HepG2 (cell line): ENCODE data around the gene ADIPOR2. TPM values are rescaled to one million over a fixed set of nuclear protein-coding genes. Genes with fewer than 3 reads are reported as not detected.

ENCODE experiments used
- ATAC-seq: fragments of 200-7000 bp; cut with Tn5 transposase; 3 replicates; pipeline ENCODE4 v1.9.1; 2020; ENCODE audit warnings: mild to moderate bottlenecking, moderate library complexity
- BruUV-seq: library from RNA; stranded (reverse); fragments of 400-500 nt; replicated peaks from 2 replicates; lab custom pipeline; 2021; lab: Mats Ljungman, UMichigan
- CTCF ChIA-PET: fragments of 300-600 bp; formaldehyde crosslinking; extraction: SDS; loops from one replicate; lab custom pipeline; 2021; ENCODE audit warnings: low total read pairs, inconsistent platforms, low intra/inter-chr PET ratio; lab: Yijun Ruan, JAX
- POLR2A ChIA-PET: fragments of 350-600 bp; sonication (Branson Sonifier 250); formaldehyde crosslinking; loops from one replicate; lab custom pipeline; 2020; ENCODE audit warnings: antibody characterized with exemption, inconsistent platforms; lab: Yijun Ruan, JAX
- DNase-seq: peaks from one replicate; pipeline ENCODE4 v3.0.0-alpha.2; 2015; ENCODE audit warnings: low spot score
- FAIRE-seq: peaks from 3 replicates; lab custom pipeline; 2011; peaks lifted over from hg19 to GRCh38; lab: Jason Lieb, UNC
- H2AFZ ChIP-seq: one replicate; pipeline ENCODE4 v1.6.1; 2011; ENCODE audit warnings: low read length, inconsistent platforms
- H3K27ac ChIP-seq: fragments of 300-600 bp; 3 replicates; pipeline ENCODE4 v1.8.0; 2011; ENCODE audit warnings: mixed run types, mild to moderate bottlenecking, mixed read lengths, low read length, inconsistent platforms; ENCODE audit not compliant: insufficient read depth; ENCODE audit errors: extremely low read length
- H3K27me3 ChIP-seq, 2 experiments: fragments of 200-600 bp in 1 of 2; 2 replicates in 1 of 2; 3 replicates in 1 of 2; pipeline versions ENCODE4 v1.6.0 to v1.8.0; 2011; ENCODE audit warnings: low read length in 2 of 2, mild to moderate bottlenecking in 2 of 2, moderate library complexity in 2 of 2, inconsistent platforms in 1 of 2; ENCODE audit not compliant: insufficient read depth in 2 of 2, control insufficient read depth in 1 of 2
- H3K36me3 ChIP-seq, 2 experiments: fragments of 200-600 bp in 1 of 2; replicated peaks in 1 of 2; 2 replicates in 1 of 2; 3 replicates in 1 of 2; pipeline versions ENCODE4 v1.5.1 to v1.8.0; 2011; ENCODE audit warnings: low read length in 2 of 2, inconsistent platforms in 1 of 2; ENCODE audit not compliant: insufficient read depth in 2 of 2, control insufficient read depth in 1 of 2
- H3K4me1 ChIP-seq: 2 replicates; pipeline ENCODE4 v1.5.1; 2012; ENCODE audit warnings: low read length, inconsistent platforms; ENCODE audit not compliant: insufficient read depth
- H3K4me2 ChIP-seq: 2 replicates; pipeline ENCODE4 v1.6.0; 2011; ENCODE audit warnings: low read depth, low read length, inconsistent platforms
- H3K4me3 ChIP-seq, 3 experiments: fragments of 200-600 bp in 1 of 3; sonication (generic), shearing (Covaris generic) in 1 of 3; replicated peaks in 1 of 3; 2 replicates each; pipeline ENCODE4 v1.5.1; 2011 to 2016; ENCODE audit warnings: low read length in 3 of 3, inconsistent platforms in 2 of 3, low read depth in 2 of 3, mild to moderate bottlenecking in 2 of 3, control low read depth in 1 of 3, mixed read lengths in 1 of 3; ENCODE audit not compliant: insufficient read depth in 1 of 3
- H3K79me2 ChIP-seq: one replicate; pipeline ENCODE4 v1.6.1; 2011; ENCODE audit warnings: low read length, inconsistent platforms; ENCODE audit not compliant: insufficient read depth
- H3K9ac ChIP-seq: 2 replicates; pipeline ENCODE4 v1.6.0; 2011; ENCODE audit warnings: mild to moderate bottlenecking, low read depth, low read length, inconsistent platforms; ENCODE audit not compliant: insufficient read depth
- H3K9me3 ChIP-seq: 2 replicates; pipeline ENCODE4 v1.5.1; 2012; ENCODE audit warnings: mild to moderate bottlenecking, low read length
- H4K20me1 ChIP-seq: 2 replicates; pipeline ENCODE4 v1.6.0; 2011; ENCODE audit warnings: inconsistent platforms, mild to moderate bottlenecking, low read length, moderate library complexity; ENCODE audit not compliant: insufficient read depth
- ERF ChIP-seq: IDR thresholded peaks from 2 replicates; pipeline ENCODE4 v1.6.1; 2018; ENCODE audit warnings: missing biosample characterization, missing genetic modification reagents
- FOSL2 ChIP-seq: sonication (generic); formaldehyde crosslinking; IDR thresholded peaks from 2 replicates; pipeline ENCODE4 v1.4.0; 2020; ENCODE audit warnings: missing genetic modification reagents
- MIXL1 ChIP-seq: IDR thresholded peaks from 2 replicates; pipeline ENCODE4 v1.6.1; 2016
- NR2F6 ChIP-seq, 2 experiments: IDR thresholded peaks; 2 replicates each; pipeline ENCODE4 v1.6.1; 2016; ENCODE audit warnings: antibody characterized with exemption in 1 of 2, mild to moderate bottlenecking in 1 of 2
- PAX8 ChIP-seq: sonication (generic); formaldehyde crosslinking; IDR thresholded peaks from 2 replicates; pipeline ENCODE4 v1.8.0; 2022; ENCODE audit warnings: mild to moderate bottlenecking, missing genetic modification reagents, borderline replicate concordance
- SALL1 ChIP-seq: sonication (generic); formaldehyde crosslinking; IDR thresholded peaks from 2 replicates; pipeline ENCODE4 v1.8.0; 2022; ENCODE audit warnings: mild to moderate bottlenecking, missing genetic modification reagents
- SP5 ChIP-seq: IDR thresholded peaks from 2 replicates; pipeline ENCODE4 v1.6.1; 2016; ENCODE audit warnings: low read depth, borderline replicate concordance
- ZNF253 ChIP-seq: sonication (generic); formaldehyde crosslinking; IDR thresholded peaks from 2 replicates; pipeline ENCODE4 v1.8.0; 2022; ENCODE audit warnings: mild to moderate bottlenecking, missing genetic modification reagents, borderline replicate concordance
- ZSCAN9 ChIP-seq: IDR thresholded peaks from 2 replicates; pipeline ENCODE4 v1.6.1; 2016; ENCODE audit warnings: borderline replicate concordance
- WGBS: methylation state at CpG from one replicate; pipeline ENCODE4 v1.1.6; 2017; ENCODE audit warnings: low lambda C conversion rate; 5-methylcytosine and 5-hydroxymethylcytosine counted together
- in situ Hi-C: cut with HindIII; loops from 2 replicates; pipeline ENCODE4 v1.10.0; 2017; ENCODE audit warnings: low pct_unique_long_range_greater_than_20kb; ENCODE audit not compliant: extremely low pct_ligation_motif_present
- intact Hi-C: fragments of 100-400 bp; cut with micrococcal nuclease; formaldehyde crosslinking; loops from one replicate; pipeline ENCODE4 v1.10.0; 2022; ENCODE audit not compliant: unreplicated experiment
- polyA plus RNA-seq, 8 experiments: library from polyadenylated mRNA; depleted of rRNA in 3 of 8; stranded (reverse) in 7 of 8; unstranded in 1 of 8; fragments of >200 nt; fragmentation: Illumina TruSeq in 4 of 8; extraction: Trizol in 4 of 8; gene quantifications; 2 replicates each; pipeline versions ENCODE4 v1.2.1 to v1.2.3, GENCODE V29; 2011 to 2016; ENCODE audit warnings: low read depth in 4 of 8, missing spikeins in 1 of 8, mixed read lengths in 1 of 8; ENCODE audit not compliant: insufficient read depth in 1 of 8
- total RNA-seq, 5 experiments: library from RNA; depleted of rRNA; stranded (reverse); fragments of >200 nt; fragmentation: Illumina TruSeq; extraction: Trizol; gene quantifications; 2 replicates each; pipeline ENCODE4 v1.2.3, GENCODE V29; 2016; ENCODE audit warnings: low read depth in 1 of 5
- TF ChIP-seq, protein P1 (sequence below): sonication (generic); formaldehyde crosslinking; IDR thresholded peaks from 2 replicates; pipeline ENCODE4 v1.8.1; 2023; ENCODE audit warnings: mild to moderate bottlenecking, inconsistent platforms, moderate library complexity, missing genetic modification reagents, borderline replicate concordance
- TF ChIP-seq, protein P2 (sequence below): sonication (generic); formaldehyde crosslinking; IDR thresholded peaks from 2 replicates; pipeline ENCODE4 v1.4.0; 2020; ENCODE audit warnings: mild to moderate bottlenecking, low read depth, missing genetic modification reagents

ADIPOR2 gene
- total and polyA plus RNA-seq, 2 of the 13 experiments (the other 11 are each of a cell fraction or from before 2014, with no cell fraction given): 35.2 to 52.2 TPM

DNA sequence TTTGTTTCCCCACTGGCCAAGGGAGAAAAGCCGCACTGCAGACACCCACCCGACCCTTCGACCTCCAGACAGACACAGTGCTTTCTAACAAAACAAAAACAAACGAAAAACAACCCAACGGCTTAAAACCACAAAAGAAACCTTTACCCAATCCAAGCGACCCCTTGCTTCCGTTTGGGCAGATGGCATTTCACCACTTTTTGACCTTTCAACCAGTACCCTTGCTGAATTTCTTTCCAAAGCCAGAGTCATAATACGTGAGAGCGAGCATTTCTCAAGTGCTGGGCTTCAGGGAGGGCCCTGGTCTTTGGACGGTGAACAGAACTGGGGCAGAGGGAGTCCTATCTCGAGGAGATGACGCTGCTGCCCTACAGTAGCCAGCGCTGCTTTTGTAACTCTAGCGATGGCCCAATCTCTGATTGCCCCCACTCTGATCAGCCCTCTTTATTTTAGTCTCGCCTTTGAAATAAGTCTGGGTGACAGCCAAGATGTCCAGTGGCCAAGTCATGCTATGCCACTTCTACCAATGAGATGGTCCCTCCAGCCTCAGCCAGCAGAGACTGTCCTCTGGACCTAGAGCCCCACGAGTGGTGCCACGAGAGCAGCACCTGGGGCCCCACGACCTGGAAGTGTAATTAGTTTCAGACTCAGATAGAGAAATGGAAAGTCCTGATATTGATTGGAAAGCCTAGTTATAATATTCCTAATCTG lies 21.9 kb upstream of the ADIPOR2 start (continued):
- TF ChIP-seq PAX8 (CRISPR knock-in tag) (no peak), ZNF253 (CRISPR knock-in tag) (no peak), ERF (CRISPR knock-in tag) (peak; percentile 84), SP5 (CRISPR knock-in tag) (no peak), ZSCAN9 (CRISPR knock-in tag) (peak; percentile 46; the same call in 1 of the 2 replicates)
- TF ChIP-seq, protein P1, sequence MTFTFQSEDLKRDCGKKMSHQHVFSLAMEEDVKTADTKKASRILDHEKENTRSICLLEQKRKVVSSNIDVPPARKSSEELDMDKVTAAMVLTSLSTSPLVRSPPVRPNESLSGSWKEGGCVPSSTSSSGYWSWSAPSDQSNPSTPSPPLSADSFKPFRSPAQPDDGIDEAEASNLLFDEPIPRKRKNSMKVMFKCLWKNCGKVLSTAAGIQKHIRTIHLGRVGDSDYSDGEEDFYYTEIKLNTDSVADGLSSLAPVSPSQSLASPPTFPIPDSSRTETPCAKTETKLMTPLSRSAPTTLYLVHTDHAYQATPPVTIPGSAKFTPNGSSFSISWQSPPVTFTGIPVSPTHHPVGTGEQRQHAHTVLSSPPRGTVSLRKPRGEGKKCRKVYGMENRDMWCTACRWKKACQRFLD (CRISPR knock-in tag): no peak
- TF ChIP-seq, all 625 proteins: peak for 159

DNA sequence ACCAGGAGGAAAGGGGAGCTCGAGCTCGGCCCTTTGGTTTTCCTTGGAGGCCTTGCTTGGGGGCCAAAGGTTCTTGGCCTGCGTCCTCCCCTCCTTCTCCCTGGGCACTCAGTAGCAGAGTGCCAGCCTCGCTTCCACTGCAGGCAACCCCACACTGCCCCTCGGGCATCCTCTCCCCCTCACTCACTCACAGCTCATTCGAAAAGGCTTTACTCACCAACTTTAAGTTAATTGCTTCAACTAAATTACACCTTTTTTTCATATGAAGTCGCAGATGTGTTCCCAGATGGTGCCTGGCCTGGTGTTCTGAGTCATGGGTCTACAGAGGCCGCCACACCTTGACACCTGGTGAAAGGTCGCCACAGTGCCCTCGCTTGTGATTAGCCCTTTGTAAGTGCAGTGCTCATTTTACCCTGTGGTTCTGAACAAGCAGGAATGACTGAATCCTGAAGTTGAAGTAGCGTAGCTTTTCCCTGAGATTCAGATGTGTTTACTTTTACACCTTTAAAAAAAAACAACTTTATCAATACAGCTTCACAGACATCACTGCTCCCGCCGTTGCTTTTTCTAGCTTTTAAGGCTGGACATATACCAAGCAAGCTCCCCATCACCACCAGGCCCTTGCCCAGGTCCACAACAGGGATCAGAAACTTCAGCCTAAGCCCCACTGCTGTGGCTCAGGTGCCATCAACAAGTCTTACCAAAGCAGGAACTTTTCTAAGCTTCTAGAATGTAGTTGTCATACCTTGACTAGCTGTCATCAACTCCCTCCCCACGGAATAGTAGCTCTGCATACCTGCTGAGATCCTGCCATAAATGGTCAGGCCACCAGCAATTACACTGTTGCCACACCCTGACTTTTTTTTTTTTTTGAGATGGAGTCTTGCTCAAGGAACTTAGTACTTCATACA lies 20.3 kb upstream of the ADIPOR2 start:
- Histone ChIP-seq H3K4me1 (peaks cover 56% of the 10 kb centered on the region), H3K4me3 (no peak overlapping the region), H2AFZ (no peak overlapping the region), H3K27ac (no peak overlapping the region), H3K4me2 (peak overlapping the region; percentile 5; the same call in 1 of the 2 replicates), H3K9ac (no peak overlapping the region), H3K36me3 (no peaks in the 10 kb centered on the region), H3K9me3 (no peaks in the 10 kb centered on the region), H4K20me1 (no peaks in the 10 kb centered on the region), H3K27me3 (no peaks in the 10 kb centered on the region), H3K79me2 (no peaks in the 10 kb centered on the region)
- ChIA-PET POLR2A (interaction anchor here (1.0 to 2.8 kb wide), 2 partner anchors 9 to 20 kb away, joined by 4 to 10 read pairs; partner anchors contain the start of gene ADIPOR2), CTCF (no interaction called here)
- intact Hi-C loops: no loop called here
- DNase-seq (no peak), ATAC-seq (no peak), FAIRE-seq (no peak)
- WGBS: 43% methylated on average over 14 of the region's 14 CpGs
- in situ Hi-C loops: no loop called here
- BruUV-seq: no TSS peak
- TF ChIP-seq, protein P2, sequence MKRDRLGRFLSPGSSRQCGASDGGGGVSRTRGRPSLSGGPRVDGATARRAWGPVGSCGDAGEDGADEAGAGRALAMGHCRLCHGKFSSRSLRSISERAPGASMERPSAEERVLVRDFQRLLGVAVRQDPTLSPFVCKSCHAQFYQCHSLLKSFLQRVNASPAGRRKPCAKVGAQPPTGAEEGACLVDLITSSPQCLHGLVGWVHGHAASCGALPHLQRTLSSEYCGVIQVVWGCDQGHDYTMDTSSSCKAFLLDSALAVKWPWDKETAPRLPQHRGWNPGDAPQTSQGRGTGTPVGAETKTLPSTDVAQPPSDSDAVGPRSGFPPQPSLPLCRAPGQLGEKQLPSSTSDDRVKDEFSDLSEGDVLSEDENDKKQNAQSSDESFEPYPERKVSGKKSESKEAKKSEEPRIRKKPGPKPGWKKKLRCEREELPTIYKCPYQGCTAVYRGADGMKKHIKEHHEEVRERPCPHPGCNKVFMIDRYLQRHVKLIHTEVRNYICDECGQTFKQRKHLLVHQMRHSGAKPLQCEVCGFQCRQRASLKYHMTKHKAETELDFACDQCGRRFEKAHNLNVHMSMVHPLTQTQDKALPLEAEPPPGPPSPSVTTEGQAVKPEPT (CRISPR knock-in tag): no peak
- 0 out of 2 replicates have a peak, but pooled peaks have one; percentile 25 for TF ChIP-seq MIXL1
- TF ChIP-seq NR2F6 (IDR thresholded peaks at IDR 0.05): no peak
- TF ChIP-seq NR2F6 (CRISPR knock-in tag; IDR thresholded peaks at IDR 0.05): 0 out of 2 replicates have a peak, but pooled peaks have one; percentile 15
- peak; percentile 60; the same call in 1 of the 2 replicates for TF ChIP-seq FOSL2 (CRISPR knock-in tag)
- 0 out of 2 replicates have a peak, but pooled peaks have one; percentile 11 for TF ChIP-seq SALL1
